Measurements from ENCODE around the gene ARHGEF17. TPM values are rescaled to one million over a fixed set of nuclear protein-coding genes. Genes with fewer than 3 reads are reported as not detected.

The ARHGEF17 gene
- total and polyA plus RNA-seq, 2 of the 13 experiments (the other 11 are each of a cell fraction or from before 2014, with no cell fraction given): 10.7 to 28.8 TPM

DNA sequence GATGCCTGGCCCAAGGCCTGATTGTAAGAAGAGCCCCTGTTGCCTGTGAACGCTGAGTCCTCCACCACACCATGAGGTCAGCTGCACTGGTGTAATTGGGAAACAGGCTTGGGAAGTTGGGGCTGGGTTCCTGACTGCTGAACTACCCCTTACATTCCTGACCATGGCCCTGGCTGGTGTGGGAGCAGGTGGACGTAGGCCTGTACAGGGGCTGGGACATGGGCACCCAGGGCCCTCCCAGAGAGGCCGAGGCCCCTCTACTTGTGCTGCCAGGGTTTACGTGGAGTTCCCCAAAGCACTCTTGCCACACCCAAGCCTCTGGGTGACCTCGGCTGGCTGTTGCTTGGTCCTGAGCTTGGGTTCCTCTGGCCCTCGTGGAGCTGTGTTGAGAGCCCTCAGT, 73.5 kb downstream of the ARHGEF17 start (continued):
- TF ChIP-seq CHCHD3 (CRISPR knock-in tag; IDR thresholded peaks at IDR 0.05) (no peak), ZNF292 (CRISPR knock-in tag; IDR thresholded peaks at IDR 0.05; ENCODE audit: borderline replicate concordance, low read depth) (no peak), MLX (CRISPR knock-in tag; IDR thresholded peaks at IDR 0.05) (no peak), SMAD1 (CRISPR knock-in tag; IDR thresholded peaks at IDR 0.05; ENCODE audit: borderline replicate concordance, low read depth) (no peak)

DNA sequence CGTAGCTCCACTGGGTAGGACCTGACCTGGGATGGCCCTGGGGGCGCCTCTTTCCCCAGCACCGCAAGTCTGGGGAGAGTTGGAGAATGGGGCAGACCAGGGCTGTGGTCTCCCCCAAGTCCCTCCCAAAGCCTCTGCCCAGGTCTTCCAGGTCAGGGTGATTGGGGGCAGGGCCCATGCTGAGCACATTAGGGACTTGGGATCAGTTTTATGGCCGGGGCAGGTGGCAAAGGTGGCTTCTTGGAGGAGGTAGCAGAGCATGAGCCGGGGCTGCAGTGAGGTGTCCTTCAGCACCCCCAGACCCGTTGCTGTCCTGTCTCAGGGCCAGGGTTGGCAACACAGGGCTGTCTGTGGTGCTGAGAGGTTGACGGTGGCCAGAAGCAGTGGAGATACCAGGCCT, 74.1 kb downstream of the ARHGEF17 start:
- WGBS (ENCODE audit: low lambda C conversion rate): 80% methylated on average over 2 of the region's 7 CpGs
- Histone ChIP-seq H2AFZ (ENCODE audit: low read length) (no peak overlapping the region), H3K27ac (ENCODE audit: extremely low read length, insufficient read depth, low read length) (no peak overlapping the region), H3K79me2 (ENCODE audit: insufficient read depth, low read length) (peaks cover 23% of the 10 kb centered on the region), H3K27me3 (ENCODE audit: control insufficient read depth in 1 of 2, insufficient read depth in 2 of 2, low read length in 2 of 2) (no peaks in the 10 kb centered on the region), H3K9me3 (ENCODE audit: low read length) (no peaks in the 10 kb centered on the region), H3K36me3 (replicated peaks in 1 of 2; ENCODE audit: control insufficient read depth in 1 of 2, insufficient read depth in 2 of 2, low read length in 2 of 2) (no peaks in the 10 kb centered on the region), H4K20me1 (ENCODE audit: insufficient read depth, low read length) (no peaks in the 10 kb centered on the region), H3K4me2 (ENCODE audit: low read depth, low read length) (no peak overlapping the region), H3K9ac (ENCODE audit: insufficient read depth, low read depth, low read length) (no peak overlapping the region), H3K4me1 (ENCODE audit: insufficient read depth, low read length) (peaks cover 34% of the 10 kb centered on the region), H3K4me3 (replicated peaks in 1 of 3; ENCODE audit: insufficient read depth in 1 of 3, low read depth in 2 of 3, low read length in 3 of 3) (no peak overlapping the region)
- ChIA-PET POLR2A (no interaction called here), CTCF (ENCODE audit: low intra/inter-chr PET ratio, low total read pairs) (no interaction called here)
- ATAC-seq: no peak
- TF ChIP-seq PITX1 (CRISPR knock-in tag; IDR thresholded peaks at IDR 0.05): no peak
- no peak for TF ChIP-seq ZNF713 (CRISPR knock-in tag; IDR thresholded peaks at IDR 0.05)
- no peak for TF ChIP-seq ZNF740 (CRISPR knock-in tag; IDR thresholded peaks at IDR 0.05)
- no peak for TF ChIP-seq RFXANK (CRISPR knock-in tag; IDR thresholded peaks at IDR 0.05)
- TF ChIP-seq PRMT3 (CRISPR knock-in tag; IDR thresholded peaks at IDR 0.05; ENCODE audit: borderline replicate concordance, low read depth): no peak
- TF ChIP-seq, protein P1, sequence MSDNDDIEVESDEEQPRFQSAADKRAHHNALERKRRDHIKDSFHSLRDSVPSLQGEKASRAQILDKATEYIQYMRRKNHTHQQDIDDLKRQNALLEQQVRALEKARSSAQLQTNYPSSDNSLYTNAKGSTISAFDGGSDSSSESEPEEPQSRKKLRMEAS (IDR thresholded peaks at IDR 0.05): no peak
- no peak for TF ChIP-seq ZNF883 (CRISPR knock-in tag; IDR thresholded peaks at IDR 0.05; ENCODE audit: not compliant biosample characterization)
- no peak for TF ChIP-seq PHB2 (IDR thresholded peaks at IDR 0.05; ENCODE audit: partially characterized antibody)
- no TSS peak for BruUV-seq (replicated peaks)
- no peak for FAIRE-seq
- no peak for DNase-seq (ENCODE audit: low spot score)
- in situ Hi-C loops (cut with HindIII; ENCODE audit: extremely low pct_ligation_motif_present, low pct_unique_long_range_greater_than_20kb): no loop called here
- intact Hi-C loops (cut with micrococcal nuclease; ENCODE audit: unreplicated experiment): no loop called here

Data from HepG2 (cell line).